Ishikawa (cell line): ENCODE results near the gene C5.

Source experiments
- EP300 ChIP-seq: IDR thresholded peaks from 2 replicates; pipeline ENCODE4 v1.6.1; 2012; ENCODE audit warnings: borderline replicate concordance
- NFIC ChIP-seq: IDR thresholded peaks from 2 replicates; pipeline ENCODE4 v1.6.1; 2012
- RAD21 ChIP-seq: IDR thresholded peaks from 2 replicates; pipeline ENCODE4 v1.6.1; 2012; ENCODE audit warnings: low read depth
- REST ChIP-seq: IDR thresholded peaks from 2 replicates; pipeline ENCODE4 v1.6.1; 2012; ENCODE audit warnings: low read depth, mild to moderate bottlenecking
- TAF1 ChIP-seq: IDR thresholded peaks from 2 replicates; pipeline ENCODE4 v1.6.1; 2012; ENCODE audit warnings: low read depth, mild to moderate bottlenecking
- TCF12 ChIP-seq: IDR thresholded peaks from 2 replicates; pipeline ENCODE4 v1.6.1; 2012; ENCODE audit warnings: low read depth
- TEAD4 ChIP-seq: IDR thresholded peaks from 2 replicates; pipeline ENCODE4 v1.6.1; 2012
- TF ChIP-seq, protein P1 (sequence below): IDR thresholded peaks from 2 replicates; pipeline ENCODE4 v1.6.1; 2012
- TF ChIP-seq, protein P2 (sequence below): IDR thresholded peaks from 2 replicates; pipeline ENCODE4 v1.6.1; 2012

DNA sequence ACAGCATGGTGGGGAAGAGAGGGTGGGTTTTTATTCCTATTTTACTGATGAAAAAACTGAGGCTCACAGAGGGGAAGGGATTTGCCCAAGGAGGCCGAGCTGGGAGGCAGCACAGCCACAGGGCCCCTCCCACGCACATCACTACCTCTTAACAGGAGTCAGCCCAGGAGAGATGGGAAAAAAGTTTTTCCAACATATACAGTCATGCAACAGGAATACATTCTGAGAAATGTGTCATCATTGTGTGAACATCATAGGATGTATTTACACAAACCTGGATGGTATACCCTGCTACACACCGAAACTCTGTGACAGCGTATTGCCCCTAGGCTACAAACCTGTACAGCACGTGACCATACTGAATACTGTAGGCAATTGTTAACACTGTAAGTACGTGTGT lies 135.1 kb downstream of the C5 start:
- TF ChIP-seq, protein P1, sequence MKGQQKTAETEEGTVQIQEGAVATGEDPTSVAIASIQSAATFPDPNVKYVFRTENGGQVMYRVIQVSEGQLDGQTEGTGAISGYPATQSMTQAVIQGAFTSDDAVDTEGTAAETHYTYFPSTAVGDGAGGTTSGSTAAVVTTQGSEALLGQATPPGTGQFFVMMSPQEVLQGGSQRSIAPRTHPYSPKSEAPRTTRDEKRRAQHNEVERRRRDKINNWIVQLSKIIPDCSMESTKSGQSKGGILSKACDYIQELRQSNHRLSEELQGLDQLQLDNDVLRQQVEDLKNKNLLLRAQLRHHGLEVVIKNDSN: no peak
- TF ChIP-seq TEAD4: no peak
- TF ChIP-seq EP300: no peak
- no peak for TF ChIP-seq TAF1
- no peak for TF ChIP-seq TCF12
- no peak for TF ChIP-seq NFIC
- TF ChIP-seq RAD21: no peak
- TF ChIP-seq, protein P2, sequence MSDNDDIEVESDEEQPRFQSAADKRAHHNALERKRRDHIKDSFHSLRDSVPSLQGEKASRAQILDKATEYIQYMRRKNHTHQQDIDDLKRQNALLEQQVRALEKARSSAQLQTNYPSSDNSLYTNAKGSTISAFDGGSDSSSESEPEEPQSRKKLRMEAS: no peak
- TF ChIP-seq REST: no peak
